ENCODE results near the gene C10orf90. TPM values are rescaled to one million over a fixed set of nuclear protein-coding genes. Genes with fewer than 3 reads are reported as not detected.

Gene C10orf90
- total RNA-seq, 1 donor from 2014 or later: not detected

GRCh38 chr10:126408953-126409641, 261.4 kb downstream of the C10orf90 start:
- DNase-seq (no peak), ATAC-seq (no peak)
- no peak for TF ChIP-seq CTCF (IDR thresholded peaks at IDR 0.05)
- peaks cover 4% of the 10 kb centered on the region for H3K27me3 ChIP-seq
- H3K9me3 ChIP-seq: no peaks in the 10 kb centered on the region
- H3K4me3 ChIP-seq: no peak overlapping the region
- H3K36me3 ChIP-seq: no peaks in the 10 kb centered on the region
- no peaks in the 10 kb centered on the region for H3K4me1 ChIP-seq
- no peak overlapping the region for H3K27ac ChIP-seq
- intact Hi-C loops (cut with DNase I): no loop called here

- Histone ChIP-seq H3K4me3 (no peak overlapping the region), H3K9me3 (no peaks in the 10 kb centered on the region), H3K27me3 (peaks cover 4% of the 10 kb centered on the region), H3K36me3 (no peaks in the 10 kb centered on the region), H3K27ac (no peak overlapping the region), H3K4me1 (no peaks in the 10 kb centered on the region)
- intact Hi-C loops (cut with DNase I): no loop called here
- ATAC-seq (no peak), DNase-seq (no peak)
- TF ChIP-seq CTCF (IDR thresholded peaks at IDR 0.05): no peak
Measured at GRCh38 chr10:126407831-126408230, 262.7 kb downstream of the C10orf90 start.

- ATAC-seq: no peak
- H3K36me3 ChIP-seq: no peaks in the 10 kb centered on the region
Measured at GRCh38 chr10:126405239-126405775, 265.2 kb downstream of the C10orf90 start.

GRCh38 chr10:126402721-126403695, 267.5 kb downstream of the C10orf90 start:
- Histone ChIP-seq H3K27ac (no peak overlapping the region), H3K36me3 (no peaks in the 10 kb centered on the region), H3K27me3 (no peaks in the 10 kb centered on the region), H3K9me3 (no peaks in the 10 kb centered on the region), H3K4me1 (no peaks in the 10 kb centered on the region), H3K4me3 (no peak overlapping the region)
- intact Hi-C loops (cut with DNase I): no loop called here
- DNase-seq: no peak
- ATAC-seq: no peak
- TF ChIP-seq CTCF (IDR thresholded peaks at IDR 0.05): no peak

More at GRCh38 chr10:126405239-126405775, 265.2 kb downstream of the C10orf90 start:
- intact Hi-C loops (cut with DNase I): no loop called here
- Histone ChIP-seq H3K27ac (no peak overlapping the region), H3K27me3 (no peaks in the 10 kb centered on the region), H3K4me3 (no peak overlapping the region), H3K4me1 (no peaks in the 10 kb centered on the region), H3K9me3 (no peaks in the 10 kb centered on the region)
- TF ChIP-seq CTCF (IDR thresholded peaks at IDR 0.05): no peak
- DNase-seq: no peak

GRCh38 chr10:126400641-126401040, 269.9 kb downstream of the C10orf90 start:
- Histone ChIP-seq H3K9me3 (no peaks in the 10 kb centered on the region), H3K4me3 (no peak overlapping the region), H3K27ac (no peak overlapping the region), H3K4me1 (no peaks in the 10 kb centered on the region), H3K27me3 (no peaks in the 10 kb centered on the region), H3K36me3 (no peaks in the 10 kb centered on the region)
- TF ChIP-seq CTCF (IDR thresholded peaks at IDR 0.05): no peak
- no peak for ATAC-seq
- DNase-seq: no peak
- intact Hi-C loops (cut with DNase I): no loop called here
